H54 (cell line): ENCODE measurements around the gene SPOCK2.
A peak's percentile ranks its signal among the peaks of the same experiment; 100 is the strongest.

ENCODE experiments used
- DNase-seq: peaks from one replicate; pipeline ENCODE4 v3.0.0; 2011; ENCODE audit warnings: low spot score, mixed read lengths; ENCODE audit not compliant: insufficient read length
- FAIRE-seq: peaks from 3 replicates; lab custom pipeline; 2011; peaks lifted over from hg19 to GRCh38; lab: Jason Lieb, UNC
- POLR2A ChIP-seq: IDR thresholded peaks from 2 replicates; pipeline ENCODE4 v1.6.1; 2011; ENCODE audit warnings: low read depth, mild to moderate bottlenecking, low read length

Gene SPOCK2

GRCh38 chr10:72068126-72068765 is 20.1 kb downstream of the SPOCK2 start:
- TF ChIP-seq POLR2A: no peak
- no peak for DNase-seq
- no peak for FAIRE-seq

DNA sequence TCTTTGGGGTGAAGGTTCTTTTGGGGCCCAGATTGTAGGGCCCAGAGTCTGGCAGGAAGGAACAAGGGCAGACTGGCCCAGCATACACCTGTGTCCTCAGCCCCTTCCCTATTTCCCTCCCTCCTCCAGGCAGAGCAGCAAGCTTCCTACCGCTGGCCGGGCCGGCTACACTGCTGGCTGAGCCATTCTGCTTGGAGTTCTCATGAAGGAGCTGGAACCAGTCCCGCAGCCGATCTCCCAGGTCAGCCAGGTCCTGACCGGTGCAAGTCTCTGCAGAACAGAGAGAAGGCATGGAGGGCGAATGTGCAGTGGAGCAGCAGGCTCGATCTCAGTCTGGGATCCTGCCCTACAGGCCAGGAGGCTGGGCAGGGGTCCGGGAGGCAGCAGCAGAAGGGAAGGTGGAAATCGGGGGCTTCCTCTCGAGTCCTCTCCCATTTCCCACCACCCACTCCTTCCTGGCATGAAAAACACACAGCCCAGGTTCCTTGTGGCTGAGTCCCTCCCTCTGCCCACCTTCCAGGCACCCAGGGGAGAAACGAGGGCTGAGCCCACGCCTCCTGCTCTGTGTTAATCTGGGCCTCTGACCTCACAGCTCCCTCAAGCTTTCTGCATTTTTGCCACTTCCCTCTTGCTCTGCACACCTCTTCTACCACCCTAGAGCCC is 20.8 kb downstream of the SPOCK2 start:
- no peak for TF ChIP-seq POLR2A
- FAIRE-seq (no peak), DNase-seq (no peak)

GRCh38 chr10:72066318-72067284 is 21.8 kb downstream of the SPOCK2 start:
- DNase-seq (no peak), FAIRE-seq (no peak)
- TF ChIP-seq POLR2A: no peak

- TF ChIP-seq POLR2A: no peak
- FAIRE-seq: no peak
- no peak for DNase-seq
These were observed 22.8 kb downstream of the SPOCK2 start for GRCh38 chr10:72065439-72066025.

GRCh38 chr10:72063703-72064391 is 24.5 kb downstream of the SPOCK2 start:
- DNase-seq (peak; percentile 70), FAIRE-seq (no peak)
- no peak for TF ChIP-seq POLR2A

- no peak for TF ChIP-seq POLR2A
- FAIRE-seq (no peak), DNase-seq (no peak)
These were observed 25.3 kb downstream of the SPOCK2 start for GRCh38 chr10:72062832-72063702.

DNA sequence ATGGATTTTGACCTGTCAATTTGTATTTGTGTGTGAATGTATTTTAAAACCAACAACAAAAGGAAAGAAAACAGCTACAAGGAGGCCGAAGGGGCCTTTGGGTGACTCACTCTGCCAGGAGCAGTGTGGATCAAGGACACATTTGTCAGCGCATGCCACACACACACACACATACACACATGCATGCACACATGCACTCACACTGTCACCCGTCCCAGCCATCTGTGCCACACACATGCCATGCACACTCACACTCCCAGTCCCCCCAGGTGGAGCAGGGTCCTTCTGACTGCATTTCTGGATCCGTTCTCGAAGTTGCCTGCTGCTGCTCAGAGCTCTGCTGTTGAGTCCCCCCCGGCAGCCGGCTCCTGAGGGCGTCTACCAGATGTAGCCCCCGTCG is 26.0 kb downstream of the SPOCK2 start:
- DNase-seq: no peak
- no peak for TF ChIP-seq POLR2A
- no peak for FAIRE-seq

DNA sequence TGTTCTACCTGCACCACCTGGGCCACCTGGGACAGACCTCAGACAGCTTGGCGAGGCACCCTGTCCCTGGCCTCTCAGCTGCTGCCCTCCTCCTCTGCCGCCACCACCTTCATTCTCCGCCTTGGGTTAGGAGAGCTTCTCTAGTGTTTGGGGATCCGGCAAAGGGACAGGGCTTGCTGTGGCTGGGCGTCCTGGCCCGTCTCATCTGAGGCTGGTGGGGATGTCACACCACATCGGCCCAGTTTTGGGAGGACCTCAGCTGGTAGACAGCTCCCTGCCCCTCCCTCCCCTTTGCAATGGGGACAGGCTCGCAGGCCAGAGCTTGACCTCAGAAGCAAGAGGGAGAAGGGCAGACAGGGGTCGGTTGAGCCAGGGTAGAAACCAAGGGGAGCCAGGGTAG is 26.4 kb downstream of the SPOCK2 start:
- DNase-seq (no peak), FAIRE-seq (no peak)
- TF ChIP-seq POLR2A: no peak

- DNase-seq (no peak), FAIRE-seq (no peak)
- no peak for TF ChIP-seq POLR2A
These were observed 26.9 kb downstream of the SPOCK2 start for GRCh38 chr10:72061491-72061890.

DNA sequence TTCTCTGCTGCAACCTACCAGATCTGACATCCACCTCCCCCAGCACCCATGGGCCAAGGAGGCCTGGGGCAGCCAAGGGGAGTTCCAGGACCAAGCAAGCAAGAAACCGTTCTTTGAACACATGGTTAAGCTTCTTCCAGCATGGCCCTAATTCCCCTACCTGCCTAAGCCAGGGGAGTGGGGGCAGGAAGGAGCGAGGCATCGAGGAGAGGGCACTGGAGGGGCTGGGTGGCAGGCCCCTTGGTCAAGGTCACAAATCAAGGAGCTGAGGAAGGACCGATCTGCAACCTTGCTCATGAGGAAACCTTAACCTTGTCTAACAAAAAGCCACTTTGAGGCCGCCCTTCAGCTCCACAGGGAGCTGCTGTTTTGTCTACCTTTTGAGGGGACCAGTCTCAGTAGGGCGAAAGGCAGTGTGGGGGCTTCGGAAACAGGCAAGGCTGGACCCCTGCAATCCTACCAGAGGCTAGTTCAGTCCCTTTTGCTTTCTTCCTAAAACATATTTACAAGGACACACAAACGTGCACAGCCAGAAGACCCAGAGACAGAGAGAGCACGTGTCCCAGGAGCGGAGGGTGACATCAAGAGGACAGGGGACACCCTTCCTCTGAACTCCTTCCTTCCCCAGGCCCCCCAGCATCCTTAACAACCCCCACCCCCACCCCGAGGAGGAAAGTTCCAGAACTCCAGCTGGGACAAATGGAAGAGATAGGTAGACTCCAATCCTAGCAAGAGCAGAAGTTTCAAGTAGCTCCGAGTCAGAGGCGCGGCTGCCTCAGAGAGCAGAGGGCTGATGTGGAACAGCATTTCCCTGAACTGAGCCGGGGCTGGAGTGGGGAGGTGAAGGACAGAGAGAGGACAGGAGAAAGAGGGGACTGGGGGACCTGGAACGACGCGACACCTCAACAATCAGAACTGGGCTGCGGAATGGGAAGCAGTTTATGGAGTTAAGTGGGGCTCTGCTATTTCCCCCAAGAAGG is 28.2 kb downstream of the SPOCK2 start:
- FAIRE-seq (no peak), DNase-seq (no peak)

More for the DNA sequence above, 28.2 kb downstream of the SPOCK2 start:
- no peak for TF ChIP-seq POLR2A
